ENCODE data around the gene MTMR11. TPM values are rescaled to one million over a fixed set of nuclear protein-coding genes. Genes with fewer than 3 reads are reported as not detected.

Gene MTMR11, protein sequence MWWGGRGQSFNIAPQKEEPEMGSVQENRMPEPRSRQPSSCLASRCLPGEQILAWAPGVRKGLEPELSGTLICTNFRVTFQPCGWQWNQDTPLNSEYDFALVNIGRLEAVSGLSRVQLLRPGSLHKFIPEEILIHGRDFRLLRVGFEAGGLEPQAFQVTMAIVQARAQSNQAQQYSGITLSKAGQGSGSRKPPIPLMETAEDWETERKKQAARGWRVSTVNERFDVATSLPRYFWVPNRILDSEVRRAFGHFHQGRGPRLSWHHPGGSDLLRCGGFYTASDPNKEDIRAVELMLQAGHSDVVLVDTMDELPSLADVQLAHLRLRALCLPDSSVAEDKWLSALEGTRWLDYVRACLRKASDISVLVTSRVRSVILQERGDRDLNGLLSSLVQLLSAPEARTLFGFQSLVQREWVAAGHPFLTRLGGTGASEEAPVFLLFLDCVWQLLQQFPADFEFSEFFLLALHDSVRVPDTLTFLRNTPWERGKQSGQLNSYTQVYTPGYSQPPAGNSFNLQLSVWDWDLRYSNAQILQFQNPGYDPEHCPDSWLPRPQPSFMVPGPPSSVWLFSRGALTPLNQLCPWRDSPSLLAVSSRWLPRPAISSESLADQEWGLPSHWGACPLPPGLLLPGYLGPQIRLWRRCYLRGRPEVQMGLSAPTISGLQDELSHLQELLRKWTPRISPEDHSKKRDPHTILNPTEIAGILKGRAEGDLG
- polyA plus RNA-seq: 1 to 10 TPM; 5.0 to 7.4 TPM

DNA sequence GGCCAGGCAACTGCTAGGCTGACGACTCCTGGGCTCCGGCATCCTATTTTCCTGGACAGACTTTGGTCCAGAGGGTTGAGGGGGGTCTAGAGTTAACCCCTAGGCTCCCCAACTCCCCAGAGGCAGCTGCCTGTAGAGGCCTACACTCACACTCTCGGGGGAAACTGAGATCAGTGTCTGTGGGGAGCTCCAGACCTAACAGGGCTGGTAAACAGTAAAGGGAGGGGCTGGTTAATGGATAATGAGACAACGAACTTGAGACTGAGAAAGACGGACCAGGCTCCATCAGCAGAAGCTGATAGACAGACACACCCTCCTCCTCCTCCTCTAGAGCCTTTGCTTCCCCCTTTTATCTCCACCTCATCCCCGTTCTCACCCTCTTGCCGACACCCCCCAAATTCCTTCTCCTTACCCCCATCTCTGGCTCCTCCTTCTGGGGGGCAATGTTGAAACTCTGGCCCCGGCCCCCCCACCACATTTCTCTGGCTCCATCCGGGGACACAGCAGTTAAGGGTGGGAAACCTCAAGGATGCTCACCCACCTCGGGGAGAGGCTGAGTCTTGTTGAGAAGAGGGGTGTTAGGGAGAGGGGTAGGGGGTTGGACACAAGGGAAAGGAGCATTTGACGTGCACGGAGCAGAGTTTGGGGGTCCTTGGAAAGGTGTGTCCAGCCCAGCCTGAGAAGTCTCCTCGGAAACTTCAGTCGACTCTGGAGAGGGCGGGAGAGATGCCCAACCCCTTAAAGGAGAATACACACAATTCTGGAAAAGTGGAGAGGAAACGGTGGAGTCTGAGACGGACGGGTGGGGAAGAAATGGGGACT lies at the start of gene MTMR11:
TSS of gene MTMR11 (minus strand) at position 710 of the 822 bp plus-strand sequence. CDS start at position 478, 232 bp downstream.
- peaks cover 0 to 4% of the 10 kb centered on the region in 2 donors for H3K36me3 ChIP-seq (ENCODE audit: control insufficient read depth in 2 of 2, insufficient read depth in 2 of 2, low read length in 1 of 2)
- 20 to 24% methylated on average over 18 of the region's 18 CpGs for WGBS, 2 donors
- no peaks in the 10 kb centered on the region for H3K27me3 ChIP-seq (ENCODE audit: control insufficient read depth in 1 of 2, insufficient read depth in 2 of 2, low read length in 2 of 2)
- H3K9me3 ChIP-seq (ENCODE audit: control insufficient read depth in 2 of 2, insufficient read depth in 1 of 2, low read depth in 1 of 2, low read length in 1 of 2): no peaks in the 10 kb centered on the region
- peaks cover 5 to 8% of the 10 kb centered on the region in 2 donors for H3K4me1 ChIP-seq (ENCODE audit: control insufficient read depth in 2 of 2, insufficient read depth in 2 of 2, low read length in 1 of 2)
- peak within 1 kb of the TSS; percentile 48 to 70 for H3K4me3 ChIP-seq (ENCODE audit: low read depth in 1 of 2, low read length in 2 of 2)
- peak within 1 kb of the TSS; percentile 87 to 90 for H3K27ac ChIP-seq (ENCODE audit: low read depth in 2 of 2, low read length in 1 of 2)

DNA sequence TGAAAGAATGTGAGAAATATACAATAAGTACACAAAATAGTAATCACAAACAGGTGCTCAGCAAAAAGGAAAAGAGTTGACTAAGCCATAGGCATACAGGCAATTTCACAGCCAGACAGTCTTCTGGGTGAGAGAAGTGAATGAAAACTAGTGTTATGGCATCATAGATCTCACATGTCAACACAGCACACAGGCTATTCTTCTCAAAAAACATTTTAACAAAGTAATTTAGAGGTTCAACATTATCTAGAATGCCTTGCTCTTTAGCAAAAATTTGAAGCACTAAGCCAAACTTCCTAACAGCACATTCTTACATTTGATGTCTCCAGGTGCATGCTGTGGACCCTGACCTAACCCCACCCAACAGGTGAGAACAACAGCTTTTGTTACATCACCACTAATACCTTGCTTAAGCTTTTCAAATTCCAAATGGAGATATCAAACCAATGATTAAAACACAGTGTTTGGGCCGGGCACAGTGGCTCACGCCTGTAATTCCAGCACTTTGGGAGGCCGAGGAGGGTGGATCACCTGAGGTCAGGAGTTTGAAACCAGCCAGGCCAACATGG lies 43.4 kb upstream of the MTMR11 start:
- no peaks in the 10 kb centered on the region for H3K4me1 ChIP-seq (ENCODE audit: control insufficient read depth in 2 of 2, insufficient read depth in 2 of 2, low read length in 1 of 2)
- WGBS, 2 donors: 84 to 91% methylated on average over 3 of the region's 3 CpGs

DNA sequence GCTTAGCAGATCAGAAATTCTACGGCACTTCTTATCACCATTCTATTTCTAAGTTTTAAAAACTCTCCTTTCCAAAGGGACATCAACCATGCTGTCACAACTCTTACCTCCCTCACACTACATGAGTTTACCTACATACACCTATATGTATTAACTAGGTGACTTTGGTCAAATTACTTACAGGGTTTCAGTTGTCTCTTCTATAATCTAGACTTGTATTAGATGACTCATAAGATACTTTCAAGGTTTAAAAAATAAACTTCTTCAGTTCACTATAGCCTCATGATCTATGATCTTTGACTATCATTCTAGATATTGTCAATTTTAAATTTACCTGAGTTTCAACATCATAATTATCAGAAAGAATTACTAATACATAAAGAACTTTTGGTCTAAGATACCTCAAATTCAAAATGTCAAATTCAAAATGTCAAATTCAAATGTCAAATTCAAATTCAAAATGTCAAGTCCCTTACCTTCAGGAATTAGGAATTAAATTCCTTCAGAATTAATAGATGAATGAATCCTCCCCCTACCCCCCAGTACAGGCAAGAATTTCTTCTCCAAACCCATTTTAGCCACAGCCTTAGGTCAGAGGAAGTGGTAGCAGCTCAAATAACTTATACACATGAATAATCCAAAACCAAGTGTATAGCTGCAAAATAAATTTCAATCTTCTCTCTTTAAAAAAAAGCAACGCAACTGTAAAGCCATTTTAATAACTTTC lies 42.7 kb upstream of the MTMR11 start:
- Histone ChIP-seq H3K27me3 (ENCODE audit: control insufficient read depth in 1 of 2, insufficient read depth in 2 of 2, low read length in 2 of 2) (no peaks in the 10 kb centered on the region), H3K4me1 (ENCODE audit: control insufficient read depth in 2 of 2, insufficient read depth in 2 of 2, low read length in 1 of 2) (no peaks in the 10 kb centered on the region), H3K36me3 (ENCODE audit: control insufficient read depth in 2 of 2, insufficient read depth in 2 of 2, low read length in 1 of 2) (peaks cover 0 to 2% of the 10 kb centered on the region in 2 donors), H3K27ac (ENCODE audit: low read depth in 2 of 2, low read length in 1 of 2) (no peak overlapping the region), H3K9me3 (ENCODE audit: control insufficient read depth in 2 of 2, insufficient read depth in 1 of 2, low read depth in 1 of 2, low read length in 1 of 2) (no peaks in the 10 kb centered on the region), H3K4me3 (ENCODE audit: low read depth in 1 of 2, low read length in 2 of 2) (no peak overlapping the region)
- WGBS, 2 donors: 87 to 97% methylated on average over 2 of the region's 2 CpGs

More for the DNA sequence above, 43.4 kb upstream of the MTMR11 start:
- no peaks in the 10 kb centered on the region for H3K9me3 ChIP-seq (ENCODE audit: control insufficient read depth in 2 of 2, insufficient read depth in 1 of 2, low read depth in 1 of 2, low read length in 1 of 2)
- peaks cover 0 to 1% of the 10 kb centered on the region in 2 donors for H3K36me3 ChIP-seq (ENCODE audit: control insufficient read depth in 2 of 2, insufficient read depth in 2 of 2, low read length in 1 of 2)
- H3K27me3 ChIP-seq (ENCODE audit: control insufficient read depth in 1 of 2, insufficient read depth in 2 of 2, low read length in 2 of 2): no peaks in the 10 kb centered on the region
- H3K4me3 ChIP-seq (ENCODE audit: low read depth in 1 of 2, low read length in 2 of 2): no peak overlapping the region
- no peak overlapping the region for H3K27ac ChIP-seq (ENCODE audit: low read depth in 2 of 2, low read length in 1 of 2)

DNA sequence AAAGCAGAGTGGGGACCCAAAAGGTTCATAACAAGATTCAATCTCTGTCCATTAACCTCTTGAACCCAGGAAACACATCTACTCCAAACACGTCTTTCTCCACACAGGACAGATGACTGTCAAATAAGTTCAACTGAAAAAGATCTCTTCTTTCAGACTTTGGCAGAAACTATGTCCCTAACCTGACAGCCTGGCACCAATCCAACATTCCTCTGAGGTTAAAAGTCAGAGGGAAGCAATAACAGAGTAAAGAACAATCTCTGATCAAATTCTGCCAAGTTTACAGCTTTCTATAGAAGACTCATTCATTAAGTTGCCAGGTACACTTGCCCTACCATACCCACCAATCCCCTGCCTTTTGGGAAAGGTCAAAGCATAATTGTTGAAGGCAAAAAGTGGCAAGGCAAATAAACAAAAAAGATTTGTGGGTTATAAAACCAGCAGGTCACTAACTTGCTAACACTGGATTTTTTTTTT lies 41.9 kb upstream of the MTMR11 start:
- Histone ChIP-seq H3K27ac (ENCODE audit: low read depth in 2 of 2, low read length in 1 of 2) (no peak overlapping the region), H3K4me3 (ENCODE audit: low read depth in 1 of 2, low read length in 2 of 2) (no peak overlapping the region), H3K4me1 (ENCODE audit: control insufficient read depth in 2 of 2, insufficient read depth in 2 of 2, low read length in 1 of 2) (no peaks in the 10 kb centered on the region), H3K36me3 (ENCODE audit: control insufficient read depth in 2 of 2, insufficient read depth in 2 of 2, low read length in 1 of 2) (peaks cover 0 to 4% of the 10 kb centered on the region in 2 donors), H3K27me3 (ENCODE audit: control insufficient read depth in 1 of 2, insufficient read depth in 2 of 2, low read length in 2 of 2) (no peaks in the 10 kb centered on the region), H3K9me3 (ENCODE audit: control insufficient read depth in 2 of 2, insufficient read depth in 1 of 2, low read depth in 1 of 2, low read length in 1 of 2) (no peaks in the 10 kb centered on the region)
- WGBS, 2 donors: 46 to 59% methylated on average over 1 of the region's 1 CpG

DNA sequence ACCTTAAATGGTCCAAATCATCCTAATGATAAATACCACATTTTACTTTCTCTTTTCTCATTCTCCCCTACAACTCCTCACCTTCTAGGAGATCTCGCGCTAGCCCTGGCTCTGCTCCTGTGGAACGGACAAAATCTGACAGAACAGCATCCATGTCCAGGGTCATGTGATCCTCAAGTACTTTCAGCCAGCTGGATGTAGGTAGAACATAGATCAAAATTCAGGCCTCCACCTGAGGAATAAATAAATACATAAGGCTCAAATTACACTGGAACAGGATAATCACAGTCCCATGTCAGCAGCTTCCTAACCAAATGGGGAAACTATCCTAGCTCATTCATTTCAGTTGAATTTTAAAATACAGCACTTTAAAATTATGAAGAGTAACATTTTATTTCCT lies 40.7 kb upstream of the MTMR11 start:
- H3K4me1 ChIP-seq (ENCODE audit: control insufficient read depth in 2 of 2, insufficient read depth in 2 of 2, low read length in 1 of 2): no peaks in the 10 kb centered on the region
- H3K36me3 ChIP-seq (ENCODE audit: control insufficient read depth in 2 of 2, insufficient read depth in 2 of 2, low read length in 1 of 2): peaks cover 0 to 4% of the 10 kb centered on the region in 2 donors
- no peak overlapping the region for H3K27ac ChIP-seq (ENCODE audit: low read depth in 2 of 2, low read length in 1 of 2)
- H3K9me3 ChIP-seq (ENCODE audit: control insufficient read depth in 2 of 2, insufficient read depth in 1 of 2, low read depth in 1 of 2, low read length in 1 of 2): no peaks in the 10 kb centered on the region
- no peak overlapping the region for H3K4me3 ChIP-seq (ENCODE audit: low read depth in 1 of 2, low read length in 2 of 2)
- 88 to 94% methylated on average over 3 of the region's 3 CpGs for WGBS, 2 donors
- no peaks in the 10 kb centered on the region for H3K27me3 ChIP-seq (ENCODE audit: control insufficient read depth in 1 of 2, insufficient read depth in 2 of 2, low read length in 2 of 2)

DNA sequence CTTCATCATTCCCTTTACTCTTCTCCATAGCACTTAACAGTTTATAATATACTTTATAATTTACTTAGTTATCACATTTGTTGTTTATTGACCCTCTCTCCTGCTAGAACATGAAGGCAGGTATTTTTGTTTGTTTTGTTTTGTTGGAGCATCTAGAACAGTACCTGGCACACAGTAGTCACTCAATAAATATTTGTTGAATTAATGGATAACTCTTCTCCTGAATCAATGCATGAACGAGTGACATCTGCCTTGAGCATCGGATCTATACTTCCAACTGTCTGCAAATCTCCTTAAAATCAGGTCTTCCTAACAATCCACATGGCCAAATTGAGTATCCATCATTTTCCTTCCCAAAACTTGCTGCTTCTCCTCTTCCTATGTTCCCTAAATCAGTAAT lies 35.9 kb upstream of the MTMR11 start:
- H3K36me3 ChIP-seq (ENCODE audit: control insufficient read depth in 2 of 2, insufficient read depth in 2 of 2, low read length in 1 of 2): peaks cover 4 to 9% of the 10 kb centered on the region in 2 donors

DNA sequence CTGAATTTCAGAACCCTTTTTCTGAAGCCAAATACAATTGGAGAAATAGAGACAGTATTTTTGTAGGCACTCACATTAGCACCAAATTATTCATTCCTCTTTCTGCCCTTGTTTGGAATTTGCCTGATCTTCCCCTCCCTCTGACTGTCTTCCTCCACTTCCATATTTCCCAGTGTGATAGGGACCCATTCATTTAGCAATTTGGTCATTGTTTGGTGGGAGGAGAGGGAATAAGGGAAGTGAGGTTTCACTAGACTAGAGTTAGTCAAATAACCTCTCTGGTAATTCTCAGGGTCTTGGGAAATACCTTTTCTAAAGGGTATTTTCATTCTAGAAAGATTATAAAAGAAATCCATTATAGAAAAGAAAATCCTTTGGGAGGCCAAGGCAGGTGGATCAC lies 31.0 kb upstream of the MTMR11 start:
- Histone ChIP-seq H3K9me3 (ENCODE audit: control insufficient read depth in 2 of 2, insufficient read depth in 1 of 2, low read depth in 1 of 2, low read length in 1 of 2) (no peaks in the 10 kb centered on the region), H3K27me3 (ENCODE audit: control insufficient read depth in 1 of 2, insufficient read depth in 2 of 2, low read length in 2 of 2) (no peaks in the 10 kb centered on the region), H3K36me3 (ENCODE audit: control insufficient read depth in 2 of 2, insufficient read depth in 2 of 2, low read length in 1 of 2) (peaks cover 16 to 23% of the 10 kb centered on the region in 2 donors), H3K4me1 (ENCODE audit: control insufficient read depth in 2 of 2, insufficient read depth in 2 of 2, low read length in 1 of 2) (peaks cover 0 to 2% of the 10 kb centered on the region in 2 donors), H3K27ac (ENCODE audit: low read depth in 2 of 2, low read length in 1 of 2) (no peak overlapping the region), H3K4me3 (ENCODE audit: low read depth in 1 of 2, low read length in 2 of 2) (no peak overlapping the region)

More for the DNA sequence above, 35.9 kb upstream of the MTMR11 start:
- WGBS, 2 donors: 94 to 95% methylated on average over 2 of the region's 2 CpGs
- Histone ChIP-seq H3K27ac (ENCODE audit: low read depth in 2 of 2, low read length in 1 of 2) (no peak overlapping the region), H3K27me3 (ENCODE audit: control insufficient read depth in 1 of 2, insufficient read depth in 2 of 2, low read length in 2 of 2) (no peaks in the 10 kb centered on the region), H3K4me3 (ENCODE audit: low read depth in 1 of 2, low read length in 2 of 2) (no peak overlapping the region), H3K4me1 (ENCODE audit: control insufficient read depth in 2 of 2, insufficient read depth in 2 of 2, low read length in 1 of 2) (no peaks in the 10 kb centered on the region), H3K9me3 (ENCODE audit: control insufficient read depth in 2 of 2, insufficient read depth in 1 of 2, low read depth in 1 of 2, low read length in 1 of 2) (no peaks in the 10 kb centered on the region)

DNA sequence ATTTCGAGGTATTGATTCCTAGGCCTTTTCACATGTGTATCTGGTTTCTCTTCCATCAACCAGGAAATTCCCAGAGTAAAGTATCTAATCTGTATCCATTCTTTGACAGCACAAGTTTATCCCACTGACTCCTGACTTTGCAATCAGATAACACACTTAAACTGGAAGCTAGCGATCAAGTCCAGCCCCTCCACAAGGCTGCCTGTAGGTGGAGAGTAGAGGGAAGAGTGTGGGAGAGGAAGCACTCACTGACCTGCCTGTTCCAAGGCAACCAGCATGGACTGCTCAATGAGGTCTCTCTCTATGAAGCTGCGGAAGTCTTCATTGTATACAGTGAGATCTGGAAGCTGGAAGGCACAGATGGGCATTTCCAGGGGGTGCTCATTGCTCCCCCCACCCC lies 30.4 kb upstream of the MTMR11 start:
- Histone ChIP-seq H3K27ac (ENCODE audit: low read depth in 2 of 2, low read length in 1 of 2) (no peak overlapping the region), H3K27me3 (ENCODE audit: control insufficient read depth in 1 of 2, insufficient read depth in 2 of 2, low read length in 2 of 2) (no peaks in the 10 kb centered on the region), H3K9me3 (ENCODE audit: control insufficient read depth in 2 of 2, insufficient read depth in 1 of 2, low read depth in 1 of 2, low read length in 1 of 2) (no peaks in the 10 kb centered on the region), H3K36me3 (ENCODE audit: control insufficient read depth in 2 of 2, insufficient read depth in 2 of 2, low read length in 1 of 2) (peaks cover 16 to 23% of the 10 kb centered on the region in 2 donors), H3K4me1 (ENCODE audit: control insufficient read depth in 2 of 2, insufficient read depth in 2 of 2, low read length in 1 of 2) (peaks cover 0 to 2% of the 10 kb centered on the region in 2 donors), H3K4me3 (ENCODE audit: low read depth in 1 of 2, low read length in 2 of 2) (no peak overlapping the region)
- 85 to 87% methylated on average over 3 of the region's 3 CpGs for WGBS, 2 donors

All from esophagus (tissue), 2 donors.